Transverse colon (tissue), 4 donors: ENCODE data around the gene RBM23. TPM values are rescaled to one million over a fixed set of nuclear protein-coding genes. Genes with fewer than 3 reads are reported as not detected.
"Not testable (repeated sequence)": the region's sequence is repeated elsewhere in the genome, so short reads cannot be mapped to it uniquely, and the experiment has no call there.

Experiments used
- DNase-seq: peaks from one replicate; pipeline ENCODE4 v3.0.0-alpha.2; 2019
- H3K27ac ChIP-seq, 4 donors: fragments of 200-600 bp; sonication (generic); 2 replicates each; pipeline ENCODE4 v1.5.1; 2016 to 2018; ENCODE audit warnings: inconsistent platforms in 4 of 4
- H3K27me3 ChIP-seq: fragments of 200-600 bp; sonication (generic); 2 replicates; pipeline ENCODE4 v1.5.1; 2017; ENCODE audit warnings: inconsistent platforms
- H3K36me3 ChIP-seq, 4 donors: fragments of 200-600 bp; sonication (generic); 2 replicates each; pipeline ENCODE4 v1.5.1; 2017 to 2019; ENCODE audit warnings: inconsistent platforms in 4 of 4
- H3K4me1 ChIP-seq, 4 donors: fragments of 200-600 bp; sonication (generic); 2 replicates each; pipeline ENCODE4 v1.5.1; 2017 to 2020; ENCODE audit warnings: inconsistent platforms in 4 of 4
- H3K4me3 ChIP-seq, 4 donors: fragments of 200-600 bp; sonication (generic); 1 replicate in 1 of 4; 2 replicates in 3 of 4; pipeline versions ENCODE4 v1.5.1 to v1.6.1; 2017 to 2019; ENCODE audit warnings: inconsistent platforms in 4 of 4
- H3K9me3 ChIP-seq, 2 donors: fragments of 200-600 bp; sonication (generic); 2 replicates each; pipeline ENCODE4 v1.5.1; 2017 to 2019; ENCODE audit warnings: inconsistent platforms in 2 of 2
- CTCF ChIP-seq, 5 experiments: fragments of 200-600 bp in 3 of 5; fragments of 450-650 bp in 2 of 5; sonication (generic) in 3 of 5; IDR thresholded peaks; 1 replicate in 2 of 5; 2 replicates in 3 of 5; pipeline ENCODE4 v1.5.1; 2016 to 2017; ENCODE audit warnings: antibody characterized with exemption in 5 of 5, inconsistent platforms in 3 of 5, mild to moderate bottlenecking in 2 of 5, moderate library complexity in 1 of 5
- EP300 ChIP-seq: sonication (generic); formaldehyde crosslinking; IDR thresholded peaks from one replicate; pipeline ENCODE4 v1.6.1; 2017; ENCODE audit warnings: antibody characterized with exemption, low read depth
- POLR2A ChIP-seq: fragments of 450-650 bp; IDR thresholded peaks from one replicate; pipeline ENCODE4 v1.6.1; 2016; ENCODE audit warnings: antibody characterized with exemption, mild to moderate bottlenecking, moderate library complexity
- POLR2AphosphoS5 ChIP-seq, 3 donors: sonication (generic); formaldehyde crosslinking; IDR thresholded peaks; one replicate each; pipeline ENCODE4 v1.6.1; 2016; ENCODE audit warnings: antibody characterized with exemption in 3 of 3
- WGBS, 2 donors: methylation state at CpG; one replicate each; pipeline ENCODE4 v1.1.5; 2018; ENCODE audit warnings: low coverage in 1 of 2; 5-methylcytosine and 5-hydroxymethylcytosine counted together
- in situ Hi-C, 4 donors: fragments of 200-750 bp; cut with MboI; loops; one replicate each; pipeline versions ENCODE4 v1.15.0 to v1.15.1; 2017; ENCODE audit warnings: low sequenced_read_pairs in 3 of 4, low pct_ligation_motif_present in 1 of 4, low pct_unique_long_range_greater_than_20kb in 1 of 4
- intact Hi-C: fragments of 100-400 bp; cut with DNase I; formaldehyde crosslinking; loops from one replicate; pipeline ENCODE4 v1.15.1; 2023; ENCODE audit warnings: low total_unique reads
- total RNA-seq, 4 donors: library from RNA; depleted of rRNA; stranded (reverse); fragments of >200 nt; gene quantifications; one replicate each; pipeline ENCODE4 v1.1.0, GENCODE V29; 2016

The RBM23 gene
- total RNA-seq = 100 to 1,000 TPM in 3 of 4 donors, 10 to 100 TPM in 1; 96.4 to 186 (median 114) TPM

- H3K9me3 ChIP-seq = no peaks in the 10 kb centered on the region
- TF ChIP-seq EP300 (peak; percentile 17), CTCF (IDR thresholded peaks at IDR 0.05) (no peak), POLR2A (peak; percentile 90), POLR2AphosphoS5 (IDR thresholded peaks at IDR 0.05) (peak; percentile 63 to 88 (median 86))
- intact Hi-C loops = loop anchor here (5.0 kb wide), 1 partner anchor 47 kb away; the partner anchor contains the start of gene LRP10
These were observed at the start of gene RBM23 for GRCh38 chr14:22918804-22919600. Gene RBM23 (minus strand): TSS chr14:22919149.

GRCh38 chr14:22966783-22967269 lies 47.9 kb upstream of the RBM23 start:
- Histone ChIP-seq H3K4me3 (no peak overlapping the region), H3K9me3 (no peaks in the 10 kb centered on the region), H3K36me3 (no peaks in the 10 kb centered on the region), H3K27me3 (no peaks in the 10 kb centered on the region), H3K4me1 (no peaks in the 10 kb centered on the region), H3K27ac (no peak overlapping the region)
- no peak for TF ChIP-seq EP300
- no peak for TF ChIP-seq POLR2A
- no peak for TF ChIP-seq POLR2AphosphoS5 (IDR thresholded peaks at IDR 0.05)
- TF ChIP-seq CTCF (IDR thresholded peaks at IDR 0.05) = no peak
- WGBS, 2 donors = 62 to 77% methylated on average over 2 to 4 of the region's 4 CpGs
- no peak for DNase-seq
- intact Hi-C loops (no loop called here), in situ Hi-C loops (no loop called here)

More at GRCh38 chr14:22918804-22919600, at the start of gene RBM23:
- Histone ChIP-seq H3K4me1 (peaks cover 11 to 33% (median 23%) of the 10 kb centered on the region in 4 donors), H3K27me3 (no peaks in the 10 kb centered on the region), H3K4me3 (peak within 1 kb of the TSS; percentile 73 to 90 (median 82)), H3K36me3 (peaks cover 0 to 23% (median 6%) of the 10 kb centered on the region in 4 donors), H3K27ac (peak within 1 kb of the TSS; percentile 96 to 100 (median 97))
- peak; percentile 100 for DNase-seq
- WGBS, 2 donors = 1% methylated on average over 41 of the region's 46 CpGs; no CpG with 5 or more reads in 1 of the 2 donors
- in situ Hi-C loops = no loop called here

GRCh38 chr14:22965916-22966782 lies 47.2 kb upstream of the RBM23 start:
- 65 to 74% methylated on average over 6 to 14 of the region's 15 CpGs for WGBS, 2 donors
- H3K27ac ChIP-seq, intact Hi-C loops, H3K9me3 ChIP-seq, H3K4me1 ChIP-seq, H3K4me3 ChIP-seq, H3K36me3 ChIP-seq, H3K27me3 ChIP-seq, in situ Hi-C loops, DNase-seq: not testable (repeated sequence)

- no peak overlapping the region for H3K27ac ChIP-seq
- no peak for DNase-seq
- no peaks in the 10 kb centered on the region for H3K9me3 ChIP-seq
- 84 to 93% methylated on average over 5 to 6 of the region's 6 CpGs for WGBS, 2 donors
- in situ Hi-C loops = no loop called here
- H3K4me3 ChIP-seq = no peak overlapping the region
- TF ChIP-seq CTCF (IDR thresholded peaks at IDR 0.05) = no peak
- no peak for TF ChIP-seq POLR2AphosphoS5 (IDR thresholded peaks at IDR 0.05)
- TF ChIP-seq POLR2A = no peak
- TF ChIP-seq EP300 = no peak
- peaks cover 0 to 7% (median 2%) of the 10 kb centered on the region in 4 donors for H3K4me1 ChIP-seq
- intact Hi-C loops = no loop called here
- H3K36me3 ChIP-seq = no peaks in the 10 kb centered on the region
- H3K27me3 ChIP-seq = no peaks in the 10 kb centered on the region
These were observed 43.2 kb upstream of the RBM23 start for GRCh38 chr14:22962061-22962676.
